Pons (tissue), 1 donor: ENCODE data around the gene GJA5.
"Not testable (repeated sequence)": the region's sequence is repeated elsewhere in the genome, so short reads cannot be mapped to it uniquely, and the experiment has no call there.

Source experiments
- DNase-seq: peaks from one replicate; pipeline ENCODE4 v3.0.0-alpha.2; 2016; ENCODE audit warnings: low spot score

GJA5 gene

DNA sequence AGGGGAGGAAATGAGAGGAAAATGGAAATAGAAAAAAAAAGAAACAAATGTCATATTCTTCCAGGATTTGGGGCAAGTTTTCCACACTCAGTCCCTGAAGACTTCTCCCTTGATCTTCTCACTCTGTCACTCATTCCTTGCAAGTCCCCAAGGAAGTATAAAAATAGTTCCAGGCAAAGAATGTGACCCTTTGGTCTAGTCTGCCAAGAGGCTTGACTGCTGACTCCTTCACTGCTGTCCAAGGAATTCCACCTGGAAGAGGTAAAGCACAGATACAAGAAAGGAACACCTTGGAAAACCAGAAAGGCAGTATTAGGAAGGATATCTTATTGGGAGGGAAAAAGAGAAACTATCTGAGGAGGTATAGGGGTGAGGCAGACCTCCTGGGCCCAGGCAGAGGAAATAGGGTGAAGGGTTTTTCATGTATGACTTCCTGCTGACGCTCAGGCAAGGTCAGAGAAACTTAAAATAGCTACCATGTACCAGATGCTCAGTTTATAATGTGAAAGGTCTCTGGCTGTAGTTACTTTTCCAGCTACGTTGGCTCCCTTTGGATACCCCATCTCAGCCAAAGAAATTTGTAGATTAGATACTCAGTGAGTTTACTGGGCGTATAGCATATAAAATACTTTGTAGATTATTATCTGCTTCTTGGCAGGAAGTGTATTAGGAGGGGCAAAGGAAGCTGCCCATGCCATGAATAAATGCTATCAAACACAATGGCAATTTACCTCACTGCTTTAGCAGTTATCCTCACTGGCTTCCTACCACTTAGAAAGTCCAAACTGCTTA lies 2.0 kb upstream of the GJA5 start:
- DNase-seq, result no peak

DNA sequence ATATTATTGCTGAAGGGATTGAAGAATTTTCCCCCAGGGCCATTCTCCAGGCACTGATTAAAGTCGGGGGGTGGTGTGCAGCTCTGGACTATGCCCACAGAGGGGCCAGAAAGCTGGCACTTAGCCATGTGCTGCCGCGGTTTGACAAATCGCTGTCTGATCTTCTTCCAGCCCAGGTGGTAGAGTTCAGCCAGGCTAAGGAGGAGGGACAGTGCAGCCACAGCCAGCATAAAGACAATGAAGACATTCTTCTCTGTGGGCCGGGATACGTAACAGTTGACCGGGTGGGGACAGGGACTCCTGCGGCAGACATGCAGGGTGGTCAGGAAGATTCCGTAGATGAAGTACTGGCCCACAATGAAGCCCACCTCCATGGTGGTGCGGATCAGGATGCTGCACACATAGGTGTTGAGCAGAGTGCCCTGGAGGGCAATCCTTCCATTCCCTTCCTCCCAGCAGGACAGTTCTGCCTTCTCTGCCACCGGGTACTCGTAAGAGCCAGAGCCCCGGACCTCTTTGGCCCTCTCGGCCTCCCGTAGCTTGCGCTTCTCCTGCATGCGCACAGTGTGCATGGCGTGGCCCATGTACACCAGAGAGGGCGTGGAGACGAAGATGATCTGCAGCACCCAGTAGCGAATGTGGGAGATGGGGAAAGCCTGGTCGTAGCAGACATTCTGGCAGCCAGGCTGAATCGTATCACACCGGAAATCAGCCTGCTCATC lies 1.9 kb downstream of the GJA5 start:
- no peak for DNase-seq

GRCh38 chr1:147757015-147757990 lies 3.1 kb downstream of the GJA5 start:
- DNase-seq, result no peak

DNA sequence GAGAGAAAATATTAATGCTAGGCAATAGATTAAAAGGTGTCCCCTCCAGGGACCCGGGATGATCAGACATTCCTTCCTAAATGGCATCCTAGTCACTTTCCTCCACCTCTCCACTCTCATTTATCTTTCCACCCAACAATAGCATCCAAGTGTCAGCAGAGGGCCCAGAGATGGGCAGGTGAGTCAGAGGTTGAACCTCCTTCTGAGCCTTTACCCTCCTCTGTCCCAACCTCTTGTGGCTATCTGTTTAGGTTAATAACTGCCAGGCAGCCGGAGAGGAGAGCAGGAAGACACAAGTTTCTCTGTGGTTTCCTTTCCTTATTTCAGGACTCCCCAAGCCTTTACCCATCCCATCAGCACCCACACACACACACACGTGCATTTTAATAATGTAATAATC lies 4.1 kb downstream of the GJA5 start:
- no peak for DNase-seq

- DNase-seq, result no peak
Measured at GRCh38 chr1:147754661-147755060, 5.7 kb downstream of the GJA5 start.

DNA sequence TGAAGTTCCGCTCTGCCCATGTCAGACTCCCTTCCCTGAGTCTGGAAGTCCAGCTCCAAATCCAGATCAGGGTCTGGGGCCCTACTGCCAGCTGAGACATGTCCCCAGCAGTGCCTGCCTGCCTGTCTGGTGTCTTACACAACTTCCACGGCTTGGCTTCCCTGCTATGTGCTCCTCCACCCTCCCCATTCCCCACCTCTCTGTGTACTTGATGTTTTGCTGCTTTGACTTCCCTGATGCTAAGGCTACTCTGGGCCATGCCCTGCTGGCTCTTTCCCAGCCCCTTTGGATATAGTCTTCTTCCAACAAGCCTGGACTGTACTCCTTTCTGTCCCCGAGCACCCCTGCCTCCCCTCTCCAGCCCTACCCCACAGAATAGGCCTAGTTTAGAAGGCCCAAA lies 7.3 kb downstream of the GJA5 start:
- DNase-seq, result no peak

- DNase-seq, result no peak
Measured at GRCh38 chr1:147752511-147752910, 7.9 kb downstream of the GJA5 start.

GRCh38 chr1:147751346-147751745 lies 9.1 kb downstream of the GJA5 start:
- no peak for DNase-seq

DNA sequence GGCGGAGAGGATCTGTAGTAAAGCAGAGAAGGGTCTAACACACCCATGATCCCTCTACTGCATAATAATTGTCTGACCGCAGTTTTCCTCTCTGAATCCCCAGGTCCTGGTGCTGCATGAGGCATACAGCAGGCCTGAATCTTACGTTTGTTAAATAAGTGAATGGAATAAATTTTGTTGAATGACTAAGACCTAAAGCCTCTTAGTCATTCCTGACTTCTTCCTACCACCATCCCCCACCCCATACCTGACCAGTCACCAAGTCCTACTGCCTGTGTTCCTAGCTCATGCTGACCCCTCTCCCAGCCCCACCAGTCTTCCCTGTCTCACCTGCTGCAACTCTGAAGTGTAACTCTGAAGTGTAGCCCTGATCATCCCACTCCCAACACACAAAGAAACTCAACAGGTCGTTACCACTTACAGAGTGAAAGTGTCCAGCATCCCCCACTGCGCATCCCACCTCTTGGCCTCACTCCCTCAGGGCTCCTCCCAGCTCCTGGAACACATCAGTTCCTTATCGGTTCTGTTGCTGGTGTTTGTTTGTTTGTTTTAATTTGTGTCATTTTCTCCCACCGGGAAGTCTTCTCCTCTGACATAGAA lies 9.7 kb downstream of the GJA5 start:
- no peak for DNase-seq

DNA sequence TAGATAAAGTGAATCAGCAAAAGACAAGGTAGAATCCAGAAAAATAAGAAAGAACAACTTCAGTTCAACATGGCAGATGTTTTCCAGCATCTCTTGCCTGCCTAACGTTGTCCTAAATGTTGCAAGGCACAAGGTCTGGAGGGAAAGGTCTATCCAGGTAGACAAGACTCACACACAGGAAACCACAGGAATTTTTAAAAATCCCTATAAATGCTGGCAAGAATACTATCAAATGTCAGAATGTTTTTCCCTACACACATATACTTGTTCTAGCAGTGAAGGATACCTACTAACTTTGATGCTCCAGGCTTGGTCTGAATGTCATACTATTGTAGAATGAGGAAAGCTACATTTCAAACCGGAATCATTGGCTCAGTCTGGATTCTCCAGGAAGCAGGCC lies 10.6 kb downstream of the GJA5 start:
- DNase-seq, result no peak

GRCh38 chr1:147748676-147749350 lies 11.6 kb downstream of the GJA5 start:
- DNase-seq, result no peak

DNA sequence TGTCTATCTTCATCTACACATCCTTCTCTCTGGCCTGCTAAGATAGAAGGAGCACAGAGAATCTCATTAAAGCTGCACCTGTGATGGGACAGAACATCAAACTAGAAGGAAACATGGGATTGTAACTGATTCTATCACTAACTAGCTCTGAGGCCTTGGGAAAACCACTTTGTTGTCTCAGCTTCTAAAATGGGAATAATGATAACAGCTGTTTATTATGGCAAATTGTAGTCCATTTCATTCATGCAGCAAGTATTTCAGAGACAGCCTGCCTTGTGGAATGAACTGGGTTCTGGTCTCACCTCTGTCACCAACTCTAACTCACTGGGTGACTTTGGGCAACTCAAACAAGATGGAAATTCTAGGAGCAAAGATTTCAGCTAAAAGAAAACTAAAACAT lies 12.4 kb downstream of the GJA5 start:
- no peak for DNase-seq

DNA sequence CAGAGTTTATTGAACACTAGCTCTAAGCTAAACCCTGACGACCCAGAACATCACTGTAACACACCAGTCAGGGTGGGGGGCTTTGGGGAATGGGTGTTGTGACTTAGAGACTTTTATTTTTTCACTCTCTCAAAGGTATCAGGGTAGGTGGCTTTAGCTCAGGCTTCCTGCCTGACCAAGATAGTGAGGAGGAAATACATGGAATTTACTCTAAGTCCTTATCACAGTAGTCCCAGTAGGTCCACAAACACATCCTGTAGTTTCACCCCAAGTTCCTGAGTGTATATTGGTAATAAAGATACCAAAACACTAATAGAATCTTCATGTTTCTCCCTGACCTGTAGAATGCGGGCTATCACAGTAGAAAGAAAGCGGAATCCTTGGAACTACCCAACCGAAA lies 15.1 kb downstream of the GJA5 start:
- no peak for DNase-seq

- DNase-seq, result no peak
Measured at GRCh38 chr1:147741065-147741464, 19.3 kb downstream of the GJA5 start.

GRCh38 chr1:147740391-147740790 lies 20.0 kb downstream of the GJA5 start:
- no peak for DNase-seq

- no peak for DNase-seq
Measured at GRCh38 chr1:147738739-147739476, 21.5 kb downstream of the GJA5 start.

DNA sequence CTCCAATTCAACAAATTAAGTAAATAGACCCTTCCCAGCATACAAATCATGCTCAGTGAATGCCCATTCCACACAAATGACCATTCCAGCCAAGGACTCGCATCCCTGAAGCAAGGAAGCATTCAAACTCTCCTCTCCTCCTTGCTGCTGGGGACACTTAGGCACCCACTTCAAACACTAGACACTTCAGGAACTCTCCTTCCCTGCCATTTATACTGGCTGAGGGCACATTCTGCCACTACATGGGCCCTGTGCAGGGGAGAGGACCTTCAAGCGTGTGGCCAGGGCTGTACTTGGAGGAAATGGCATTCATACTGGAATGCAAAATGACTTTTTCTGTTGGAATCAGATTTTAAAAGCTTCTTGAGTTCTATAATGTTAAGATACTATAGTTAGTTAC lies 22.3 kb downstream of the GJA5 start:
- DNase-seq, result no peak

- no peak for DNase-seq
Measured at GRCh38 chr1:147736883-147737282, 23.5 kb downstream of the GJA5 start.

DNA sequence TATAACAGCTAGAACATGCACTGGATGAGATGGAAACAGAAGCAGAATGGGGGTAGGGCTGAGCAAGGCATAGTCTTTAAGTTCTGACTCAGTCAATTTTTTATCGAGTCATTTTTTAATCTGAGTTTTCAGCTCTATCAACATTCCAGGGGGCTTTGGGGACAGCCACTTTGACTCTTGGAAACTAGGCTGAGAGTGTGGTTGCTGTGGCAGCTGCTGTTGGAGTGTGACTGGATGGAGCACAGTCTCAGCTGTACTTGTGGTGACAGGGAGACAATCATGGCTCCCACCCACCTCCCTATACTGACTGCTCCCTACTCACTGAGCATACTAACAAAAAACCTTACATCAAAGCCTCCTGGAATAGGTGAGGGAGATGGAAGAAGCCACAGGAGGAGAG lies 25.0 kb downstream of the GJA5 start:
- no peak for DNase-seq

- not testable (repeated sequence) for DNase-seq
Measured at GRCh38 chr1:147734291-147734841, 26.0 kb downstream of the GJA5 start.
